Hepatocyte (in vitro differentiated cells): Measurements from ENCODE around the gene KIAA0319L. TPM values are rescaled to one million over a fixed set of nuclear protein-coding genes. Genes with fewer than 3 reads are reported as not detected.

Experiments
- DNase-seq: peaks from one replicate; pipeline ENCODE4 v3.0.0-alpha.2; 2016; ENCODE audit warnings: low spot score
- H2AFZ ChIP-seq: fragments of 200-600 bp; sonication (generic); 2 replicates; pipeline ENCODE4 v1.6.0; 2016; ENCODE audit warnings: antibody characterized with exemption, mild to moderate bottlenecking
- H3K27ac ChIP-seq: fragments of 200-600 bp; sonication (generic); 2 replicates; pipeline ENCODE4 v1.5.1; 2016; ENCODE audit warnings: mild to moderate bottlenecking
- H3K27me3 ChIP-seq: fragments of 200-600 bp; sonication (generic); 2 replicates; pipeline ENCODE4 v1.6.1; 2016
- H3K36me3 ChIP-seq: fragments of 200-600 bp; sonication (generic); replicated peaks from 2 replicates; pipeline ENCODE4 v1.5.1; 2016; ENCODE audit warnings: low read depth; ENCODE audit not compliant: insufficient read depth
- H3K4me1 ChIP-seq: fragments of 200-600 bp; sonication (generic); 2 replicates; pipeline ENCODE4 v1.5.1; 2016; ENCODE audit warnings: mild to moderate bottlenecking, moderate library complexity; ENCODE audit not compliant: insufficient read depth
- H3K4me2 ChIP-seq: fragments of 200-600 bp; sonication (generic); 2 replicates; pipeline ENCODE4 v1.6.0; 2016
- H3K4me3 ChIP-seq: fragments of 200-600 bp; sonication (generic); 2 replicates; pipeline ENCODE4 v1.5.1; 2016; ENCODE audit warnings: mild to moderate bottlenecking
- H3K79me2 ChIP-seq: fragments of 200-600 bp; sonication (generic); 2 replicates; pipeline ENCODE4 v1.6.0; 2017; ENCODE audit warnings: mild to moderate bottlenecking
- H3K9me2 ChIP-seq: fragments of 200-600 bp; sonication (generic); replicated peaks from 2 replicates; pipeline ENCODE4 v1.6.0; 2017; ENCODE audit warnings: mild to moderate bottlenecking; ENCODE audit not compliant: insufficient read depth
- H3K9me3 ChIP-seq: fragments of 200-600 bp; sonication (generic); 2 replicates; pipeline ENCODE4 v1.5.1; 2016; ENCODE audit warnings: low read depth, mild to moderate bottlenecking
- H4K20me1 ChIP-seq: fragments of 200-600 bp; sonication (generic); 2 replicates; pipeline ENCODE4 v1.6.0; 2016; ENCODE audit warnings: mild to moderate bottlenecking; ENCODE audit not compliant: insufficient read depth, poor library complexity, severe bottlenecking
- EZH2 ChIP-seq: fragments of 200-600 bp; sonication (generic); IDR thresholded peaks from 2 replicates; pipeline ENCODE4 v1.6.1; 2016; ENCODE audit warnings: antibody characterized with exemption, mild to moderate bottlenecking, borderline replicate concordance
- EZH2phosphoT487 ChIP-seq: fragments of 200-600 bp; sonication (generic); IDR thresholded peaks from one replicate; pipeline ENCODE4 v1.6.1; 2018; ENCODE audit warnings: antibody characterized with exemption, mild to moderate bottlenecking, low read depth, moderate library complexity; ENCODE audit not compliant: unreplicated experiment, severe bottlenecking
- WGBS: methylation state at CpG from one replicate; pipeline ENCODE4 v1.1.6; 2016; ENCODE audit warnings: low lambda C conversion rate; ENCODE audit errors: missing lambda C conversion rate; 5-methylcytosine and 5-hydroxymethylcytosine counted together
- polyA plus RNA-seq: library from polyadenylated mRNA; unstranded; fragments of >200 nt; fragmentation: Nextera tagmentation; extraction: Ambion mirVana; gene quantifications from 2 replicates; pipeline ENCODE4 v1.2.1, GENCODE V29; 2016
- total RNA-seq: library from RNA; depleted of rRNA; stranded (reverse); fragments of >200 nt; gene quantifications from 2 replicates; pipeline ENCODE4 v1.2.3, GENCODE V29; 2014
- TF ChIP-seq, protein P1 (sequence below): fragments of 200-600 bp; sonication (generic); IDR thresholded peaks from 2 replicates; pipeline ENCODE4 v1.5.1; 2016; ENCODE audit warnings: antibody characterized with exemption, mild to moderate bottlenecking; ENCODE audit not compliant: poor library complexity

Gene KIAA0319L
- total and polyA plus RNA-seq, 2 experiments from 2014 or later, result 56.3 to 77.7 TPM

- no peaks in the 10 kb centered on the region for H3K36me3 ChIP-seq
- H2AFZ ChIP-seq, result no peak overlapping the region
- no peak overlapping the region for H3K4me2 ChIP-seq
- H3K27me3 ChIP-seq, result no peaks in the 10 kb centered on the region
- no peak overlapping the region for H3K27ac ChIP-seq
- DNase-seq, result no peak
- H3K9me2 ChIP-seq, result no peaks in the 10 kb centered on the region
- H4K20me1 ChIP-seq, result no peaks in the 10 kb centered on the region
- TF ChIP-seq EZH2, result no peak
- TF ChIP-seq EZH2phosphoT487, result no peak
- H3K79me2 ChIP-seq, result no peaks in the 10 kb centered on the region
- no peaks in the 10 kb centered on the region for H3K9me3 ChIP-seq
- H3K4me1 ChIP-seq, result no peaks in the 10 kb centered on the region
- no peak overlapping the region for H3K4me3 ChIP-seq
Observed at GRCh38 chr1:35406103-35406502, 151.1 kb downstream of the KIAA0319L start.

DNA sequence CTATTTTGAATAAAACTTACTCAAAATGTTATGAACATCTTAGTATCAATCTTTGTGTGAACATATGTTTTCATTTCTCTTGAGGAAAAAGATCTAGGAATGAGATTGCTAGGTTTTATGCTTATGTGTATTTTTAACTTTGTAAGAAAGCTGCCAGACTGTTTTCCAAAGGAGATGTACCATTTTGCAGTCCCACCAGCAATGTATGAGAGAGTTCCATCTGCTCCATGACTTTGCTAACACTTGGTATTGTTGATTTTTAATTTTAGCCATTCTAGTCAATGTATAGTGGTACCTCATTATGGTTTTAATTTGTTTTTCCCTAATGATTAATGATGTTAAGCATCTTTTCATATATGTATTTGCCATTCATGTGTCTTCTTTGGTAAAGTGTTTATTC lies 156.2 kb downstream of the KIAA0319L start:
- no peak for DNase-seq
- Histone ChIP-seq H3K4me2 (no peak overlapping the region), H3K4me3 (no peak overlapping the region), H3K27ac (no peak overlapping the region), H2AFZ (no peak overlapping the region), H3K79me2 (no peaks in the 10 kb centered on the region), H3K9me3 (no peaks in the 10 kb centered on the region), H3K36me3 (peaks cover 7% of the 10 kb centered on the region), H4K20me1 (no peaks in the 10 kb centered on the region), H3K4me1 (no peaks in the 10 kb centered on the region), H3K27me3 (no peaks in the 10 kb centered on the region), H3K9me2 (no peaks in the 10 kb centered on the region)
- TF ChIP-seq EZH2, result no peak

DNA sequence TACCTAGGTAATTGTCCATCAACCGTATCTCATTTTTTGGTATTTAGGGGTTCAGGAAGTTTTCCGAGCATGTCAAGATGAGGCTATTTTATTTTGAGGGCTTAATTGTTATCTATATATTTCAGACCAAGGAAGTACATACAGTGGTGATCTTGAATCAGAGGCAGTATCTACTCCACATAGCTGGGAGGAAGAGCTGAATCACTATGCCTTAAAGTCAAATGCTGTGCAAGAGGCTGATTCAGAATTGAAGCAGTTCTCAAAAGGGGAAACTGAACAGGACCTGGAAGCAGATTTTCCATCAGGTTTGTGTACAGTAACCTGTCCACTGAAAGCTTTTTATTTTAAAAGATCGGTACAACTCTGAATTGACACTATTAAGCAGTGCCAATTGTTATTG lies 158.5 kb downstream of the KIAA0319L start:
- Histone ChIP-seq H3K4me3 (no peak overlapping the region), H3K27me3 (no peaks in the 10 kb centered on the region), H2AFZ (no peak overlapping the region), H3K79me2 (no peaks in the 10 kb centered on the region), H3K9me3 (no peaks in the 10 kb centered on the region), H3K27ac (no peak overlapping the region), H3K4me1 (no peaks in the 10 kb centered on the region), H3K9me2 (no peaks in the 10 kb centered on the region), H3K36me3 (peaks cover 7% of the 10 kb centered on the region), H4K20me1 (no peaks in the 10 kb centered on the region), H3K4me2 (no peak overlapping the region)
- DNase-seq, result no peak
- 91% methylated on average over 3 of the region's 3 CpGs for WGBS
- TF ChIP-seq EZH2phosphoT487 (no peak), EZH2 (no peak)
- TF ChIP-seq, protein P1, sequence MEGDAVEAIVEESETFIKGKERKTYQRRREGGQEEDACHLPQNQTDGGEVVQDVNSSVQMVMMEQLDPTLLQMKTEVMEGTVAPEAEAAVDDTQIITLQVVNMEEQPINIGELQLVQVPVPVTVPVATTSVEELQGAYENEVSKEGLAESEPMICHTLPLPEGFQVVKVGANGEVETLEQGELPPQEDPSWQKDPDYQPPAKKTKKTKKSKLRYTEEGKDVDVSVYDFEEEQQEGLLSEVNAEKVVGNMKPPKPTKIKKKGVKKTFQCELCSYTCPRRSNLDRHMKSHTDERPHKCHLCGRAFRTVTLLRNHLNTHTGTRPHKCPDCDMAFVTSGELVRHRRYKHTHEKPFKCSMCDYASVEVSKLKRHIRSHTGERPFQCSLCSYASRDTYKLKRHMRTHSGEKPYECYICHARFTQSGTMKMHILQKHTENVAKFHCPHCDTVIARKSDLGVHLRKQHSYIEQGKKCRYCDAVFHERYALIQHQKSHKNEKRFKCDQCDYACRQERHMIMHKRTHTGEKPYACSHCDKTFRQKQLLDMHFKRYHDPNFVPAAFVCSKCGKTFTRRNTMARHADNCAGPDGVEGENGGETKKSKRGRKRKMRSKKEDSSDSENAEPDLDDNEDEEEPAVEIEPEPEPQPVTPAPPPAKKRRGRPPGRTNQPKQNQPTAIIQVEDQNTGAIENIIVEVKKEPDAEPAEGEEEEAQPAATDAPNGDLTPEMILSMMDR, result no peak

GRCh38 chr1:35394386-35394785 lies 162.8 kb downstream of the KIAA0319L start:
- Histone ChIP-seq H3K4me2 (no peak overlapping the region), H3K4me3 (no peak overlapping the region), H3K27me3 (no peaks in the 10 kb centered on the region), H3K27ac (no peak overlapping the region), H3K9me3 (no peaks in the 10 kb centered on the region), H3K9me2 (no peaks in the 10 kb centered on the region), H3K36me3 (peaks cover 7% of the 10 kb centered on the region), H3K4me1 (no peaks in the 10 kb centered on the region), H2AFZ (no peak overlapping the region), H3K79me2 (no peaks in the 10 kb centered on the region), H4K20me1 (no peaks in the 10 kb centered on the region)
- no peak for DNase-seq
- 85% methylated on average over 2 of the region's 2 CpGs for WGBS
- TF ChIP-seq EZH2 (no peak), EZH2phosphoT487 (no peak)
- TF ChIP-seq, protein P1, result no peak
